OCI-LY7 (cell line): ENCODE measurements around the gene SLC2A8.

ENCODE experiments used
- EZH2phosphoT487 ChIP-seq: fragments of 200-600 bp; sonication (generic); IDR thresholded peaks from 2 replicates; pipeline ENCODE4 v1.6.1; 2018; ENCODE audit warnings: low read depth, borderline replicate concordance, mild to moderate bottlenecking, mixed run types, antibody characterized with exemption, low read length, moderate library complexity, mixed read lengths
- TF ChIP-seq, protein P1 (sequence below): fragments of 200-600 bp; sonication (generic); conservative IDR thresholded peaks from 2 replicates; pipeline ENCODE4 v1.5.1; 2014; ENCODE audit warnings: mild to moderate bottlenecking, antibody characterized with exemption, low read length, moderate library complexity, mixed read lengths

- TF ChIP-seq, protein P1, sequence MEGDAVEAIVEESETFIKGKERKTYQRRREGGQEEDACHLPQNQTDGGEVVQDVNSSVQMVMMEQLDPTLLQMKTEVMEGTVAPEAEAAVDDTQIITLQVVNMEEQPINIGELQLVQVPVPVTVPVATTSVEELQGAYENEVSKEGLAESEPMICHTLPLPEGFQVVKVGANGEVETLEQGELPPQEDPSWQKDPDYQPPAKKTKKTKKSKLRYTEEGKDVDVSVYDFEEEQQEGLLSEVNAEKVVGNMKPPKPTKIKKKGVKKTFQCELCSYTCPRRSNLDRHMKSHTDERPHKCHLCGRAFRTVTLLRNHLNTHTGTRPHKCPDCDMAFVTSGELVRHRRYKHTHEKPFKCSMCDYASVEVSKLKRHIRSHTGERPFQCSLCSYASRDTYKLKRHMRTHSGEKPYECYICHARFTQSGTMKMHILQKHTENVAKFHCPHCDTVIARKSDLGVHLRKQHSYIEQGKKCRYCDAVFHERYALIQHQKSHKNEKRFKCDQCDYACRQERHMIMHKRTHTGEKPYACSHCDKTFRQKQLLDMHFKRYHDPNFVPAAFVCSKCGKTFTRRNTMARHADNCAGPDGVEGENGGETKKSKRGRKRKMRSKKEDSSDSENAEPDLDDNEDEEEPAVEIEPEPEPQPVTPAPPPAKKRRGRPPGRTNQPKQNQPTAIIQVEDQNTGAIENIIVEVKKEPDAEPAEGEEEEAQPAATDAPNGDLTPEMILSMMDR: no peak
- TF ChIP-seq EZH2phosphoT487: no peak
Measured at GRCh38 chr9:127360250-127360649, 36.7 kb upstream of the SLC2A8 start.
